GM13977 (cell line): ENCODE results near the gene ZFPM1.

Experiments used
- DNase-seq: peaks from one replicate; pipeline ENCODE4 v3.0.0; 2012; ENCODE audit warnings: low spot score
- in situ Hi-C: fragments of 300-500 bp; cut with MboI; formaldehyde crosslinking; loops from one replicate; pipeline ENCODE4 v1.12.0; 2022; ENCODE audit warnings: low sequenced_read_pairs, low pct_unique_long_range_greater_than_20kb, mixed read lengths, inconsistent platforms; ENCODE audit not compliant: unreplicated experiment
- TF ChIP-seq, protein P1 (sequence below): IDR thresholded peaks from 2 replicates; pipeline ENCODE4 v1.5.1; 2012; ENCODE audit warnings: mild to moderate bottlenecking, control low read depth; ENCODE audit not compliant: insufficient read depth; ENCODE audit errors: extremely low read depth, missing control alignments

Gene ZFPM1

DNA sequence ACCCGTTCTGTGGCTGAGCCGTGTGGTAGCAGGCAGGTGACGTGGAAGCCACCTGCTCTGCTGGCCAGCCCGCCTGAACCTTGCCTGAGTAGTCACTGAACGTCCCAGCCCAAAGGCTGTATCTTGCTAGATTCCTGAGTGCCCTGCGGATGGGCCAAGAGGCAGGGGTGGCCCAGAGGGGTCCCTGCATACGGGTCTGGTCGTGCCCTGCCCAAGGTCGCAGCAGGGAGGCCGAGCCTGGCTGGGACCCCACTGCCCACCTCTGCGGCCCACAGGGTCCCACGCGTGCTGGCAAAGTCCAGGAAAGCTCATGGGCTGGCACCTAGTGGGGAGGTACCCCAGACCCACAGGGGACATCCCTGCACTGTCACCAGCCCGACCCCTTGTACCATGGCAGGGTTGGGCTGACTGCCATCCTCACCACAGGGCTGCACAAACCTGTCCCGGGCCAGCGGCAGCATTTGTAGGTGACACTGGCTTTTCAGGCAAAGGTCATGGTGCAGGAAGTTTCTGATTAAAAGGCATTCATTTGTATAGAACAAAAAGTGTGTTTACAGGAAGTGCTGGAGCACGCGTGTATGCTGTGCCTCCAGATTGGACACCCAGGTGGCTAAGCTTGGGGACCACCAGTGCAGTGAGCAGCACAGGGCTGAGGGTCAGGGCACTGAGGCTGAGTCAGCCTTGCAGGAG is 72.0 kb downstream of the ZFPM1 start:
- TF ChIP-seq, protein P1, sequence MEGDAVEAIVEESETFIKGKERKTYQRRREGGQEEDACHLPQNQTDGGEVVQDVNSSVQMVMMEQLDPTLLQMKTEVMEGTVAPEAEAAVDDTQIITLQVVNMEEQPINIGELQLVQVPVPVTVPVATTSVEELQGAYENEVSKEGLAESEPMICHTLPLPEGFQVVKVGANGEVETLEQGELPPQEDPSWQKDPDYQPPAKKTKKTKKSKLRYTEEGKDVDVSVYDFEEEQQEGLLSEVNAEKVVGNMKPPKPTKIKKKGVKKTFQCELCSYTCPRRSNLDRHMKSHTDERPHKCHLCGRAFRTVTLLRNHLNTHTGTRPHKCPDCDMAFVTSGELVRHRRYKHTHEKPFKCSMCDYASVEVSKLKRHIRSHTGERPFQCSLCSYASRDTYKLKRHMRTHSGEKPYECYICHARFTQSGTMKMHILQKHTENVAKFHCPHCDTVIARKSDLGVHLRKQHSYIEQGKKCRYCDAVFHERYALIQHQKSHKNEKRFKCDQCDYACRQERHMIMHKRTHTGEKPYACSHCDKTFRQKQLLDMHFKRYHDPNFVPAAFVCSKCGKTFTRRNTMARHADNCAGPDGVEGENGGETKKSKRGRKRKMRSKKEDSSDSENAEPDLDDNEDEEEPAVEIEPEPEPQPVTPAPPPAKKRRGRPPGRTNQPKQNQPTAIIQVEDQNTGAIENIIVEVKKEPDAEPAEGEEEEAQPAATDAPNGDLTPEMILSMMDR, result no peak
- DNase-seq, result no peak
- in situ Hi-C loops, result loop anchor here (25.0 kb wide), 1 partner anchor 88 kb away; no protein-coding TSS in a partner anchor

DNA sequence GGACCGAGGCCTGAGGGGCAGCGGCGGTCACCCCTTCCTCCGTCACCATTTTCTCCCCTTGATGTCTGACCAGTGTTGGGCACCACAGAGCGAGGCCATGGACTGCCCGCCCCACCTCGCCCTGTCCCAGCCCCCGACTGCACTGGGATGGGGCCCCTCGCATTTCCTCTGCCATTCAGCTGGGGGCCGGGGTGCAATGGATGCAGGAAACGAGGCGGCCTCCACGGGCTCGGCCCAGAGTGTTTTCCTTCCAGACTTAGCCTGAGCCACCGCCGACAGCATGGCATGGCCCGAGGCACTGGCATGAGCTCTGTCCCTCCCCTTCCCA is 72.5 kb downstream of the ZFPM1 start:
- TF ChIP-seq, protein P1, result no peak
- in situ Hi-C loops, result loop anchor here (25.0 kb wide), 1 partner anchor 88 kb away; no protein-coding TSS in a partner anchor
- no peak for DNase-seq

DNA sequence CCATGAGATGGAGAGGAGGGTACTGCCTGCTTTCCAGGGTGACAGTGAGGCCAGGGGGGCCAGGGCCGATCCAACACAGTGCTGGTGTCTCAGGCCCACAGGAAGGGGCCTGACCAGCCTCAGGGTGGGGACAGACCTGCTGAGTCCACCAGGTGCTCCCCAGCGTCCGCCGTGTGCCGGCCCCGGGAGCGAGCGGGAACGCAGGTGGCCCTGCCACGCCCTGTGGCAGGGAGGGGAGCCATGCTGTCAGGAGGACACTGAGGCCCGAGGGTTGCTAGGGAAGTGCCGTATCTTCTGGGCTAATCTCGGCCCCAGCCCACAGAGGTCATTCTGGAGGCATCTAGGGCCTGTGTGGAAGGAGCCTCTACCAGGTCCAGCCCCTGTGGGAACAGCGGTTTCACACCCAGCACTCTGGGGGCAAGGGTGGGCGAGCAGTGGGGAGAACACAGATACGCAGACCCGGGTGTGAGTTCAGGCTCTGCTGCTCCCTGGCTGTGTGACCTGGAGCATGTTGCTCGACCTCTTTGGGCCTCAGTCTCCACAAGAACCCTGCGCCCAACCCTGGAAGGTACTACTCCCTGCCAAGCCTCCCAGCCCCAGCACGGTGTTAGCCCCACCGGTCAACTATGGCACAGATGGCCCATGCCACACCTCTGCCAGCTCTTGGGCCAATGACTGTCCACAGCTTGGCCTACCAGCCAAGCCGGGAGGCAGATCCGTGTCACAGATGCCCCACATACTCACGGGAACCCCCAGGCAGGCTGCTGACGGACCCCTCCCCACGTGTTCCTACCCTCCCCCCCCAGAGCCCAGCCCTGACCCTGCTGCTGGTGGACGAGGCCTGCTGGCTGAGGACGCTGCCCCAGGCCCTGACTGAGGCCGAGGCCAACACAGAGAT is 73.2 kb downstream of the ZFPM1 start:
- in situ Hi-C loops, result loop anchor here (25.0 kb wide), 1 partner anchor 89 kb away; no protein-coding TSS in a partner anchor

DNA sequence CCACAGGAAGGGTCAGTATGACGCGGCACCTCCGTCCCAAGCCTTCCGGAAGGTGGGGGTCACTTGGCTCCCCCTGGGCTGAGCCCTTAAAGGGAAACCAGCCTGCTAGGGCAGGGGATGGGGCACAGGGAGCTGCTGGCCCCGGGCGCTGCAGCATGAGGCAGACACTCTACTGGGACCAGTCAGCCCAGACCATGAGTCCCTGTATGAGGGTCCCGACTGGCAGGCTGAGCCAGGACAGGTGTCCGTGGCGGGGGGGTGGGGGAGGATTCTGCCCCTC is 73.8 kb downstream of the ZFPM1 start:
- in situ Hi-C loops, result loop anchor here (25.0 kb wide), 1 partner anchor 90 kb away; no protein-coding TSS in a partner anchor
- no peak for DNase-seq
- TF ChIP-seq, protein P1, result no peak

More for the DNA sequence above, 73.2 kb downstream of the ZFPM1 start:
- no peak for DNase-seq
- TF ChIP-seq, protein P1, result no peak

DNA sequence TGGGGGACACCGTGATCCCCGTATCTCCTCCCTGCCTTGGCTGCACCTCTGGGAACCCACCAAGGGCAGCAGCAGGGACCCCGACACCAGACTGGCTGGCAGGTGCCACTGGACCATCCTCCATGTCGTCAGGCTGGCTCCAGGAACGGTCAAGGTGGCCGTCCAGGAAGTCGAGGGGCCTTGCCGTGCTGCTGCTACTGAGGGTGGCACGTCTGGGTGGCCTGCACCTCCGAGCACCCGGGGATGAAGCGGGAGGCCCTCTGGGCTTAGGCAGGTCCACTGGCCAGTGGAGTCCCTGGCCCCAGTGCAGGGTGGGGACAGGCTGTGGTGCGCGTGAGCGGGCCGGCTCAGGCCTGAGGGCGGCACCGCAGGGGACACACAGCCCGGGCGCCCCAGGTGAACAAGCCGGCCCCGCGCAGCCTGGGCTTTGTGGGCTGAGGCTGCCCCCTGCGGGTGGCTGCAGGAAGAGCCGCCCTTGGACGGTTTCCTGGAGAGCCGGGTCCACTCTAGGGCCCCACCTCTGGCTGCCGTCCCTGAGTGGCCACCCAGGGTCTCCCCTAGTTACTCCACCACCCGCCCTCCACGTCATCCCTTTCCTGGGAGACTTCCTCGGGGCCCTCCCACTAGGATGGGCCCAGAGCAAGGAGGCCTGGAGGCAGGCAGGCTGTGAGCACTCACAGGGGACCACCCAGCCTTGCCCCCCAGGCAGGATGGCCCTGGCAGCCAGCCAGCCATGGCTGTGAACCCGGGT is 74.3 kb downstream of the ZFPM1 start:
- peak; percentile 93 for DNase-seq
- in situ Hi-C loops, result loop anchor here (25.0 kb wide), 1 partner anchor 90 kb away; no protein-coding TSS in a partner anchor
- TF ChIP-seq, protein P1, result peak; percentile 92
